Hippocampal formation (tissue), 2 donors: ENCODE data around the gene REEP6.
"Not testable (repeated sequence)": the region's sequence is repeated elsewhere in the genome, so short reads cannot be mapped to it uniquely, and the experiment has no call there.

Experiments
- DNase-seq, 2 donors: peaks; one replicate each; lab custom pipeline; 2025; lab: John Stamatoyannopoulos, UW

REEP6 gene

GRCh38 chr19:1472231-1473084, 18.5 kb upstream of the REEP6 start:
- no peak for DNase-seq

- no peak for DNase-seq
Measured at GRCh38 chr19:1473085-1473851, 17.7 kb upstream of the REEP6 start.

DNA sequence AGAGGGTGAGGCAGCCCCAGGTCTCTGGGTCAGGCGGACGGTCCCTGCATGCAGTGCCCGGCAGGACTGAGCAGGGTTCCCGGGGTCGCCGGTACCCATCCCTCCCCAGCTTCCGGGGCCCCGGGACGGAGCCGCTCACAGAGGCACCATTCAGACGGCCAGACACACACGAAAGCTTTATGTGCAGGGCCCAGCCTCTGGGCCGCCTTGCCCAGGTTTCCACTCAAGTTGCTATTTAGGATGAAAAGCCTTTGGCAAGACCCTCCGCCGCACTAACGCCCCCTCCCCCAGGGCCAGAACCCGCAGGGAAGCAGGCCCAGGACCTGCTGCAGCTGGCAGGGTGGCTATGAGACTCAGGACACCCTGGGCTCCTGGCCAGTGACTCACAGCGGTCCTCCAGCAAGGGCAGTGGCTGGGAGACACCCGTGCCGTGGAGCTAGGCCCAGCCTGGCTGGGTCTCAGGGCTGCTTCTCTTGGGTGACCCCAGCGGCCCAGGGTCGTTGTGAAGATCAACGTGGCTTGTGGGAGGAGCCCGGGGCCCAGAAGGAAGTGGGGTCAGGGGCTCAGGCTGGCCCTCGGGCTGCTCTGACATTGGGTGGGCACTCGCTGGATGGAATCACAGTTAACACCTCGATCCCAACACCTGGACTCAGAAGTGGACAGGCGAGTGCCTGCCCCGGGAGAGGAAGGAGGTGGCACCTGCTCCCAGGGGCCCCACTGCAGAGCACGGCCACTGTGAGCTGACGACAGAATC, 16.8 kb upstream of the REEP6 start:
- peak; percentile 49 to 55 for DNase-seq

GRCh38 chr19:1474765-1475351, 16.1 kb upstream of the REEP6 start:
- no peak for DNase-seq

- DNase-seq = no peak
Measured at GRCh38 chr19:1475751-1476437, 15.1 kb upstream of the REEP6 start.

GRCh38 chr19:1477056-1477455, 13.9 kb upstream of the REEP6 start:
- DNase-seq = not testable (repeated sequence)

DNA sequence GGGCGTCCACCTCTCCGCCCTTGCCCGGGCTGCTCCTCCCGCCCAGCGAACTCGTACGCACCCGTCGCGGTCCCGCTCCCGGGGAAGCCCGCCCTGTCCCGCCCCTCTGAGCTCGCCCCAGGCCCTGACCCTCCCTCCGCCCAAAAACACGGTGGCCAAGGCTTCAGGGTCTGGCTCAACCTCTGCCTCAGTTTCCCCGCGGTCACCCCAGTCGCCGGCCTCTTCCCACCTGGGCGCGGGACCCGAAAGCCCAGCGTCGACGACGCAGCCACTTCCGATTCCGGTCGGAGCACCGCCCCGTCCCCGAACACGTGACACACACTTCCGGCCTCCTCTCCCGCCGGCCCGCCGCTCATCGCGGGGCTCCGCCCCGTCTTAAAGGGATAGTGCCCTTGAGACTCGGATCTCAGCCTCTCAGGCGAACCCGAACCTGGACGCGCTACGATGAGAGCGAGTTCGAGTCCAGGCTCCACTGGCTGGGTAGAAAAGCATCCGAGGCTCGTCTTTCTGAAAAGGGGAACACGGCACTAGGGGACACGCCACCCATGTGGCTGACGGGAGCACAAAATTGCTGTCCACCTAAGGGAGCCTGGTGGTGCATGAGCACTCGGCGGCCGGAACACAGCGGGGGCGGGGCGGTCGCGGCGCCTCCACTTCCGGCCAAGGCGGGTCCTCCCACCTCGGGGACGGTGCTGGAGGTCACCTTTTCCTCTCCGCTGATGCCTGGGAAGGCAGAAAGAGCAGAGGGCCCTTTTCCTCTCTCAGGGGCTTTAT, 11.9 kb upstream of the REEP6 start, which contains the start of gene C19orf25:
TSS of gene C19orf25 (minus strand) at position 282 of the 774 bp plus-strand sequence. CDS start 312 bp downstream, outside the sequence.
- peak; percentile 90 to 91 for DNase-seq

GRCh38 chr19:1481224-1481892, 9.6 kb upstream of the REEP6 start:
- DNase-seq = no peak

DNA sequence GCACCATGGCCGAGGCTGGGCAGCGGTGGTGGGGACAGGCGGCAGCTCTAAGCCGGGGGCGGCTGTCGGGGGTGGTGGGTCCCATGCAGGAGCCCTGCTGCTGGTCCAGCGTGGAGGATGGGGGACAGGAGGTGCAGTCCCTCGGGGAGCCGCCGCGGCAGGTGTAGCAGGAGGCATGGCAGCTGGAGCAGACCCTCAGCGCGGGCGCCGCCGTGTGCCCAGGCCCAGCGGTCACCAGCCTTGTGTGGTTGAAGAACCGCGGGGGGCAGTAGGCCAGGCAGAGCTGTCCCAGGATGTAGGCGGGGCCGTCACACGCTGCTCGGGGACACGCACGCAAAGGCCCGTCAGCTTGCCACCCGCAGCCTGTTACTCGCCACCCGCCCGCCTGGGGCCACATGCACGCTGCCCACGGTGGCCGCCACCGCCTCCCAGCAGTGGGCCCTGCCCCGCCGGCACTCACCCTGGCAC, 9.1 kb upstream of the REEP6 start:
- no peak for DNase-seq

DNA sequence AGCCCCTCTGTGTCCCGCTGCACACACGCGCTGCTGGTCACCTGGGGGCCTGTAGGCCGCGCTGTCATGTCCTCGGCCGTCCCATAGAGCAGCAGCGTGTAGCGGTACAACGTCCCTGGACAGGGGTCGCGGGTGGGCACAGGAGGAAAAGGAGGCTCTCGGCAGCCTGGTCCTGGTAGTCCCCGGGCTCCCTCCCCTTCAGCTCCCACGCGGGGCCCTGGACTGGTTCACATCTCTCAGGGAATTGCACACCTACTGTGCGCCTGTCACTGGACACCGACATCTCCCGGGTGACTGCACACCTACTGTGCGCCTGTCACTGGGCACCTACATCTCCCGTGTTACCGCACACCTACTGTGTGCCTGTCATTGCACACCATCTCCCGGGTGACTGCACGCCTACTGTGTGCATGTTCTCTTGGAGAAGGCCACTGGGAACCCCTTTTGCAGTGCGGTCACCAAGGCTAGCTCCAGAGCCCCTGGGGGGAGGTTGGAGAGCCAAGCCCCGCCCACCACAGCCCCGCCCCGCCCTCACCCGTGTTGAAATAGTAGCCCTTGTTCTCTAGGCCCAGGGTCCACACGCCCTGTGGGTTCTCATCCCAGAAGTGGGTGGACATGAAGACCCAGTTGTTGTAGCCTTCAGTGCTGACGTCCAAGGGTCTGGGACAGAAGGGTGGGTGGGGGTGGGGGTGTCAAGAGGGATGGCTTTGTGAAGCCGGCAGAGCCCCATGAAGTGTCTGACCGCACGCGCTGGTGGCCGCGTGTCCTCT, 8.4 kb upstream of the REEP6 start:
- DNase-seq = no peak

DNA sequence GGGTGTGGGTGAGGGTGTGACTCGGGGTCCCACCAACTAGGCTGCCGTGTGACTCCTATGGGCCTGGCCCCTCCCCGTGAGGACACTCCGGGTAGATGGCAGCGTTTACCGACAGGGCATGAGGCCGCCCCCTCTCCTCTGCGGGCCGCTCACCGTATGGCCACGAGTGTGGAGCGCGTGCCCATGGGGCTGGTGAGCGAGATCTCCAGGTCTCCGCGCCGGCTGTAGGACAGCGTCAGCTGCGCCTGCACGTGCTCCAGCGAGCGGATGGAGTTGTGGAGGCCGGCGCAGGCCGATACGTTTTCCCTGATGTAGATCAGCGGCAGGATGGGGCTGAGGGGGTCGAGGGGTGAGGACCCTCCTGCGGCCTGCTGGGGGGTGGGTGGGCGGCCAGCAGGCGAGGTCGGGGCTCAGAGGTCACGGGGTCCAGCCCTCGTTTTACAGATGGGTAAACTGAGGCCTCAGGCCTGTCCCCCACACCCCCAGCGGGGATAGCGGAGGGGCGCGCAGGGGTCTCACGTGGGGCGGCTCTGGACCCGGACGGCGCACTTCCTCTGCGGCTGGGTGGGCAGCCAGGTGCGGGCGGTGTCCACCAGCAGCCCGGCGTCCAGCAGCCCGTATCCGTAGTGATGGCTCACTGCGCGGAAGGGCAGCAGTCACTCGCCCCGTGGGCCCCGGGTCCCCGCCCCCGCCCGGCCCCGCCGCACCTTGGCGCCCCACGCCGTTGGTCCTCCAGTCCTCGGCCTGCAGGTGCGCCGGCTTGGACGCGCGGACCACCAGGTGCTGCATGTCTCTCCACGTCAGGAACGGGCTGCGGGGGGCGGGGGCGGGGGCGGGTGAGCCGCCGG, 7.6 kb upstream of the REEP6 start:
- DNase-seq = no peak

DNA sequence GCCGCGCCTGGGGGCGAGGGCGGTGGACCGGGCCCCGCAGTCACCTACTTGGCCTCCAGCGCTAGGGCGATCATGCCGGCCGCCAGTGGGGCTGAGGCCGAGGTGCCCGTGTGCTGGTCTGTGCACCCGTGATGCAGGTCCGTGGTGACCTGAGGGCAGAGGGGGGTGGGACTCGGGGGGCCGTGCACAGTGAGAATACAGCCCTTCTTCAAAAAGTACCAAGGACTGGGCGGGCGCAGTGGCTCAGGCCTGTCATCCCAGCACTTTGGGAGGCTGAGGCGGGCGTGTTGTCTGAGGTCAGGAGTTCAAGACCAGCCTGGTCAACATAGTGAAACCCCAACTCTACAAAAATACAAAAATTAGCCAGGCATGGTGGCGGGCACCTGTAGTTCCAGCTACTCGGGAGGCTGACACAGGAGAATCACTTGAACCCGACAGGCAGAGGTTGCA, 7.0 kb upstream of the REEP6 start:
- DNase-seq = no peak

- no peak for DNase-seq
Measured at GRCh38 chr19:1486720-1487575, 4.0 kb upstream of the REEP6 start.

DNA sequence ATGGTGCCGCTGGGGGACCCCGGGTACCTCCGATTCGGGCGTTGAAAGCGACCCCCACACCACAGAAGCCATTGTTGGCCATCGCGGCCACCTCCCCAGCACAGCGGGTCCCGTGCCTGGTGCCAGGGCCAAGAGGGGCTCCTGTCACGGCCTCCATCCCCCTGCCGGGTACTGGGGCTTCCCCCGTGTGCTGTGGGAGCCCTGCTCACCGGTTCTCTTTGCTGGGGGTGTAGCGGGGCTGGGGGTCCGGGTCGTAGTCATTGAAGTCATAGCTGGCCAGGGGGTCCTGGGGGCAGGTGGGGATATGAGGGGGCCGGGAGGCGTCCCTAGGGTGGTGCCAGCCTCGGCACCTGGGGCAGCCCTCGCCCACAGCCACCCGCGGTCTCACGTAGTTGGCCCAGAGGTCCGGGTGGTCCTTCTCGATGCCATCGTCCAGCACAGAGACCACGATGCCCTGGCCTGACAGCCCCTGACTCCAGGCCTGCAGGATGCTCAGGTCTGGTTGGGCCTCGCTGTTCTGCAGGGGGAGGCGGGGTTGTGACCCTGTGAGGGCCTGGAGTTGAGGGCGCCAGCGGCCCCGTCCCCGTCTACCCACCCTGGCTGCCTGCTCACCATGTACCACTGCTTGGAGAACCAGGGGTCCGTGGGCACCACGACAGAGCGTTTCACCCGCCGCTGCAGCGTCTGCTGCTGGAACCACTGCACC, 3.3 kb upstream of the REEP6 start:
- no peak for DNase-seq

DNA sequence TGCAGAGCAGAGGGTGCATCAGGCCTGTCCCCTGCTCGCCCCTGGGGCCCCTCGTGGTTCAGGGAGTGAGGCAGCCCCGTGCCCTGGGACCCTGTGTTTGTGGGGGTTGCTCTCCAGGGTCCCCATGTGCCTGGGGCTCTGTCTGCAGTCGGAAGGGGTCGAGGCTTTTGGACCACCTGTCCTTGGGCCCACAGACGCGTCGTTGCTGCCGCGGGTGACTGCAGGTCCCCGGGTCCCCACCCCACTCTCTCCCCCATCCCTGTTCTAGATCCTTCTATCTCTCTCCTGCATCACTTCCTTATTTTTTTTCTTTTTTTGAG, 2.7 kb upstream of the REEP6 start:
- no peak for DNase-seq

DNA sequence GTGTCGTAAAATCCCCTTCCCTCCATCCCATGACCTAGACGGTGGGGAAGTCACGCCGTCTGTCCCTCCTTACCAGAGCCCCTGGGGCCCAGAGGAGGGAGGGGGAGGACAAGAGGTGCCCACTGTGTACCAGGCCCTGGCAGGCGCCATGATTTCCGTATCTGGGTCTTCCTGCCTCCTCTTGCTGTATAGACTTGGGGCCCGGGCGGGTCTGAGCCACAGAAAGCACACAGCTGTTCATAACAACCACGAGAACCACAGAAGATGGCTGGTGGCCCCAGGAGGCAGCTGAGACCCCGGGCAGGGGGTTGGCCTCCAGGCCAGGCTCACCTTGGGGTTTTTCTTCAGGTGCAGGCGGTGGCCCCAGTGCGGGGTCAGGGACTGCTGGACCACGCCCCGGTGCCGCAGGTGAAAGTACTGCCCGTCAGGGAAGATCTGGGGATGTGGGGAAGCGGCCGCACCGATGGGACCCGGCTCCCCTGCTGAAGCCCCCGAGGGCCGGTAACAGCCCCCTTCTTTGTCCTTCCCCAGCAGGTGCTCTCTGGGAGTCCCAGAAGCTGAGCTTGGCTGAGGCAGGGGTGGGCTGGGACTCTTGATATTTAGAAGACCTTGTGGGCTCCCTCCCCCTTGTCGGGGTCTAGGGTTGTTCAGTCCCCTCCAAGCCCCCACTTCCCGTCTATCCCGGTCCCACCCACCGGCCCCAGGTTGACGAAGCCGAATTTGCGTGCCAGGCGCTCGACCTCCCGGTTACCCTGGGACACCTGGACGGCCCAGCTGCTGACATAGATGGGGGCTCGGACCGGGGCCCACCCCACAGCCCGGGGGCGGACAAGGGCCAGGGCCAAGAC, 1.3 kb upstream of the REEP6 start:
- no peak for DNase-seq
